ENCODE measurements around the gene MTF2.

MTF2 gene

GRCh38 chr1:93087532-93087931 lies 8.4 kb downstream of the MTF2 start:
- TF ChIP-seq POLR2A (IDR thresholded peaks at IDR 0.05; ENCODE audit: extremely low read depth, insufficient read length) (no peak), CTCF (IDR thresholded peaks at IDR 0.05; ENCODE audit: low read depth, low read length) (no peak), MAX (IDR thresholded peaks at IDR 0.05; ENCODE audit: low read depth, low read length) (no peak), MYC (IDR thresholded peaks at IDR 0.05; ENCODE audit: low read depth, low read length) (no peak)
- no peak for DNase-seq (ENCODE audit: low read depth)
- no peak overlapping the region for H3K4me3 ChIP-seq (ENCODE audit: low read depth, low read length)

- no peak for DNase-seq (ENCODE audit: low read depth)
- TF ChIP-seq MYC (IDR thresholded peaks at IDR 0.05; ENCODE audit: low read depth, low read length) (no peak), CTCF (IDR thresholded peaks at IDR 0.05; ENCODE audit: low read depth, low read length) (no peak), POLR2A (IDR thresholded peaks at IDR 0.05; ENCODE audit: extremely low read depth, insufficient read length) (no peak), MAX (IDR thresholded peaks at IDR 0.05; ENCODE audit: low read depth, low read length) (no peak)
These were observed 14.4 kb downstream of the MTF2 start for GRCh38 chr1:93093332-93094006.

GRCh38 chr1:93095804-93096585 lies 16.9 kb downstream of the MTF2 start:
- TF ChIP-seq MAX (IDR thresholded peaks at IDR 0.05; ENCODE audit: low read depth, low read length) (no peak), MYC (IDR thresholded peaks at IDR 0.05; ENCODE audit: low read depth, low read length) (no peak), CTCF (IDR thresholded peaks at IDR 0.05; ENCODE audit: low read depth, low read length) (no peak), POLR2A (IDR thresholded peaks at IDR 0.05; ENCODE audit: extremely low read depth, insufficient read length) (no peak)

More at GRCh38 chr1:93093332-93094006, 14.4 kb downstream of the MTF2 start:
- no peak overlapping the region for H3K4me3 ChIP-seq (ENCODE audit: low read depth, low read length)

GRCh38 chr1:93102142-93102541 lies 23.1 kb downstream of the MTF2 start:
- TF ChIP-seq MAX (IDR thresholded peaks at IDR 0.05; ENCODE audit: low read depth, low read length), result no peak
- no peak for TF ChIP-seq MYC (IDR thresholded peaks at IDR 0.05; ENCODE audit: low read depth, low read length)
- no peak for TF ChIP-seq POLR2A (IDR thresholded peaks at IDR 0.05; ENCODE audit: extremely low read depth, insufficient read length)
- no peak for TF ChIP-seq CTCF (IDR thresholded peaks at IDR 0.05; ENCODE audit: low read depth, low read length)
- DNase-seq (ENCODE audit: low read depth), result no peak
- no peak overlapping the region for H3K4me3 ChIP-seq (ENCODE audit: low read depth, low read length)

More at GRCh38 chr1:93095804-93096585, 16.9 kb downstream of the MTF2 start:
- H3K4me3 ChIP-seq (ENCODE audit: low read depth, low read length), result no peak overlapping the region
- no peak for DNase-seq (ENCODE audit: low read depth)

GRCh38 chr1:93106226-93106625 lies 27.1 kb downstream of the MTF2 start:
- H3K4me3 ChIP-seq (ENCODE audit: low read depth, low read length), result no peak overlapping the region
- TF ChIP-seq POLR2A (IDR thresholded peaks at IDR 0.05; ENCODE audit: extremely low read depth, insufficient read length) (no peak), MYC (IDR thresholded peaks at IDR 0.05; ENCODE audit: low read depth, low read length) (no peak), CTCF (IDR thresholded peaks at IDR 0.05; ENCODE audit: low read depth, low read length) (no peak), MAX (IDR thresholded peaks at IDR 0.05; ENCODE audit: low read depth, low read length) (no peak)
- DNase-seq (ENCODE audit: low read depth), result no peak

Data from NB4 (cell line).